ENCODE results near the gene CRTC2.
A peak's percentile ranks its signal among the peaks of the same experiment; 100 is the strongest.
"Not testable (repeated sequence)": the region's sequence is repeated elsewhere in the genome, so short reads cannot be mapped to it uniquely, and the experiment has no call there.

The CRTC2 gene

GRCh38 chr1:153922972-153923925, 35.2 kb downstream of the CRTC2 start, which contains the start of gene GATAD2B:
GATAD2B (minus strand) TSS chr1:153922972; CDS start chr1:153828347, 94,625 bp downstream.
- Histone ChIP-seq H3K4me3 (ENCODE audit: low read length) (peak within 1 kb of the TSS; percentile 72), H3K9me3 (ENCODE audit: low read length) (no peaks in the 10 kb centered on the region), H3K4me1 (ENCODE audit: insufficient read depth, low read length) (peaks cover 33% of the 10 kb centered on the region), H3K27me3 (ENCODE audit: insufficient read depth, low read length) (no peaks in the 10 kb centered on the region), H2AFZ (ENCODE audit: low read depth, low read length) (peak within 1 kb of the TSS; percentile 7), H3K36me3 (ENCODE audit: insufficient read depth, low read length) (peaks cover 8% of the 10 kb centered on the region)

GRCh38 chr1:153922076-153922971, 36.1 kb downstream of the CRTC2 start:
- H2AFZ ChIP-seq (ENCODE audit: low read depth, low read length), result no peak overlapping the region
- no peaks in the 10 kb centered on the region for H3K27me3 ChIP-seq (ENCODE audit: insufficient read depth, low read length)
- H3K4me1 ChIP-seq (ENCODE audit: insufficient read depth, low read length), result peaks cover 32% of the 10 kb centered on the region
- H3K9me3 ChIP-seq (ENCODE audit: low read length), result no peaks in the 10 kb centered on the region
- H3K4me3 ChIP-seq (ENCODE audit: low read length), result peak overlapping the region; percentile 72
- H3K36me3 ChIP-seq (ENCODE audit: insufficient read depth, low read length), result peaks cover 8% of the 10 kb centered on the region

- Histone ChIP-seq H3K27me3 (ENCODE audit: insufficient read depth, low read length) (no peaks in the 10 kb centered on the region), H2AFZ (ENCODE audit: low read depth, low read length) (no peak overlapping the region), H3K9me3 (ENCODE audit: low read length) (no peaks in the 10 kb centered on the region), H3K4me3 (ENCODE audit: low read length) (peak overlapping the region; percentile 72), H3K4me1 (ENCODE audit: insufficient read depth, low read length) (peaks cover 32% of the 10 kb centered on the region), H3K36me3 (ENCODE audit: insufficient read depth, low read length) (peaks cover 8% of the 10 kb centered on the region)
Observed at GRCh38 chr1:153921803-153922075, 36.7 kb downstream of the CRTC2 start.

GRCh38 chr1:153921080-153921802, 37.2 kb downstream of the CRTC2 start:
- H3K36me3 ChIP-seq (ENCODE audit: insufficient read depth, low read length), result peaks cover 8% of the 10 kb centered on the region
- peaks cover 32% of the 10 kb centered on the region for H3K4me1 ChIP-seq (ENCODE audit: insufficient read depth, low read length)
- no peak overlapping the region for H2AFZ ChIP-seq (ENCODE audit: low read depth, low read length)
- no peaks in the 10 kb centered on the region for H3K27me3 ChIP-seq (ENCODE audit: insufficient read depth, low read length)
- H3K9me3 ChIP-seq (ENCODE audit: low read length), result no peaks in the 10 kb centered on the region
- H3K4me3 ChIP-seq (ENCODE audit: low read length), result peak overlapping the region; percentile 72

- Histone ChIP-seq H3K27me3 (ENCODE audit: insufficient read depth, low read length) (no peaks in the 10 kb centered on the region), H2AFZ (ENCODE audit: low read depth, low read length) (no peak overlapping the region), H3K9me3 (ENCODE audit: low read length) (no peaks in the 10 kb centered on the region), H3K4me1 (ENCODE audit: insufficient read depth, low read length) (peaks cover 32% of the 10 kb centered on the region), H3K4me3 (ENCODE audit: low read length) (peak overlapping the region; percentile 72), H3K36me3 (ENCODE audit: insufficient read depth, low read length) (peaks cover 11% of the 10 kb centered on the region)
Observed at GRCh38 chr1:153919876-153920852, 38.2 kb downstream of the CRTC2 start.

- no peak overlapping the region for H2AFZ ChIP-seq (ENCODE audit: low read depth, low read length)
- H3K9me3 ChIP-seq (ENCODE audit: low read length), result no peaks in the 10 kb centered on the region
Observed at GRCh38 chr1:153916297-153916696, 42.1 kb downstream of the CRTC2 start.

GRCh38 chr1:153912349-153912748, 46.1 kb downstream of the CRTC2 start:
- peaks cover 15% of the 10 kb centered on the region for H3K36me3 ChIP-seq (ENCODE audit: insufficient read depth, low read length)
- H3K4me3 ChIP-seq (ENCODE audit: low read length), result no peak overlapping the region

More at GRCh38 chr1:153916297-153916696, 42.1 kb downstream of the CRTC2 start:
- H3K27me3 ChIP-seq (ENCODE audit: insufficient read depth, low read length), result no peaks in the 10 kb centered on the region
- peaks cover 23% of the 10 kb centered on the region for H3K4me1 ChIP-seq (ENCODE audit: insufficient read depth, low read length)
- peaks cover 15% of the 10 kb centered on the region for H3K36me3 ChIP-seq (ENCODE audit: insufficient read depth, low read length)
- no peak overlapping the region for H3K4me3 ChIP-seq (ENCODE audit: low read length)

GRCh38 chr1:153910560-153910959, 47.9 kb downstream of the CRTC2 start:
- H3K4me1 ChIP-seq (ENCODE audit: insufficient read depth, low read length); H3K9me3 ChIP-seq (ENCODE audit: low read length); H2AFZ ChIP-seq (ENCODE audit: low read depth, low read length); H3K27me3 ChIP-seq (ENCODE audit: insufficient read depth, low read length); H3K4me3 ChIP-seq (ENCODE audit: low read length): not testable (repeated sequence)
- H3K36me3 ChIP-seq (ENCODE audit: insufficient read depth, low read length), result peaks cover 17% of the 10 kb centered on the region

More at GRCh38 chr1:153912349-153912748, 46.1 kb downstream of the CRTC2 start:
- Histone ChIP-seq H3K27me3 (ENCODE audit: insufficient read depth, low read length) (no peaks in the 10 kb centered on the region), H3K4me1 (ENCODE audit: insufficient read depth, low read length) (no peaks in the 10 kb centered on the region), H2AFZ (ENCODE audit: low read depth, low read length) (no peak overlapping the region), H3K9me3 (ENCODE audit: low read length) (no peaks in the 10 kb centered on the region)

- H3K9me3 ChIP-seq (ENCODE audit: low read length), result peaks cover 4% of the 10 kb centered on the region
- no peak overlapping the region for H3K4me3 ChIP-seq (ENCODE audit: low read length)
- no peak overlapping the region for H2AFZ ChIP-seq (ENCODE audit: low read depth, low read length)
- H3K4me1 ChIP-seq (ENCODE audit: insufficient read depth, low read length), result no peaks in the 10 kb centered on the region
- peaks cover 16% of the 10 kb centered on the region for H3K36me3 ChIP-seq (ENCODE audit: insufficient read depth, low read length)
- no peaks in the 10 kb centered on the region for H3K27me3 ChIP-seq (ENCODE audit: insufficient read depth, low read length)
Observed at GRCh38 chr1:153908071-153908470, 50.3 kb downstream of the CRTC2 start.

- Histone ChIP-seq H3K36me3 (ENCODE audit: insufficient read depth, low read length) (peaks cover 16% of the 10 kb centered on the region), H3K27me3 (ENCODE audit: insufficient read depth, low read length) (no peaks in the 10 kb centered on the region), H3K9me3 (ENCODE audit: low read length) (peaks cover 4% of the 10 kb centered on the region), H2AFZ (ENCODE audit: low read depth, low read length) (no peak overlapping the region), H3K4me3 (ENCODE audit: low read length) (no peak overlapping the region), H3K4me1 (ENCODE audit: insufficient read depth, low read length) (no peaks in the 10 kb centered on the region)
Observed at GRCh38 chr1:153907134-153907533, 51.3 kb downstream of the CRTC2 start.

GRCh38 chr1:153906396-153906795, 52.0 kb downstream of the CRTC2 start:
- Histone ChIP-seq H3K27me3 (ENCODE audit: insufficient read depth, low read length) (no peaks in the 10 kb centered on the region), H2AFZ (ENCODE audit: low read depth, low read length) (no peak overlapping the region), H3K4me3 (ENCODE audit: low read length) (no peak overlapping the region), H3K9me3 (ENCODE audit: low read length) (peaks cover 4% of the 10 kb centered on the region), H3K4me1 (ENCODE audit: insufficient read depth, low read length) (no peaks in the 10 kb centered on the region), H3K36me3 (ENCODE audit: insufficient read depth, low read length) (peaks cover 16% of the 10 kb centered on the region)

- not testable (repeated sequence) for H3K9me3 ChIP-seq (ENCODE audit: low read length); H2AFZ ChIP-seq (ENCODE audit: low read depth, low read length); H3K4me1 ChIP-seq (ENCODE audit: insufficient read depth, low read length); H3K27me3 ChIP-seq (ENCODE audit: insufficient read depth, low read length); H3K4me3 ChIP-seq (ENCODE audit: low read length)
- peaks cover 18% of the 10 kb centered on the region for H3K36me3 ChIP-seq (ENCODE audit: insufficient read depth, low read length)
Observed at GRCh38 chr1:153905908-153906307, 52.5 kb downstream of the CRTC2 start.
